ENCODE measurements around the gene DYNC2H1.

The DYNC2H1 gene

DNA sequence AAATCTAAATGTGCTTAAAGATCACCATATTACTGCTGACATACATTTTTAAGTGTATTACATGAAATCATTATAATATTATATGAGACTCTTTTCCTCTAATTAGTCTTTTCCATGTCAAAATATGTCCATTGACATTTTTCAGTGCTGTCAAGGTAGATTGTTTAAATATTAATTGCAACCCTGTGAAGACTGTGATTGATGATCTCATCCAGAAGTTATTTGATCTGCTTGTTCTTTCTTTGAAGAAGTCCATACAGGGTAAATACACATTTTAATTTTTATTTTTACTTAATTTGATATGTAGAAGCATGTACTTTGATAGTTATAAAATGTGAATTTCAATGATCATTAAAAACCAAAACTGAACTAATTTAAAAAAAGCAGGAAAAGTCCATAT is 38.4 kb downstream of the DYNC2H1 start:
- DNase-seq (ENCODE audit: low spot score): no peak

DNA sequence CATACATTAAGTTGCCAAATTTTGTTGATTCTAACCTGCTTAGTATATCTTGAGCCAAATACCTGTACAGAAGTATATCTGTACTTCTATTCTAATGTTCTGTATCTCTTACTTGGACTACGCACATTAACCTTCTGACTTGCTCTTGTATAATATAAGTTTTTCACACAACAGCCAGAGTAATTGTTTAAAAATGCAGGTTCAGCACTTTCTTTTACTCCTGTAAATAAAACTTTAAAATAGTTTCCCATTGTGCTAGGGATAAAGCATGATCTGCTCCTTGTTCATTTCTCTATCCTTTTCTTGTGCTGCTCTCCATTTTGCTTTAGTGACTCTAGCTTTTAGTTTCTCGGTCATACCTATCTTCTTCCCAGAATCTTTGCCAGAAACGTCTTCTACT is 48.3 kb downstream of the DYNC2H1 start:
- no peak for DNase-seq (ENCODE audit: low spot score)

DNA sequence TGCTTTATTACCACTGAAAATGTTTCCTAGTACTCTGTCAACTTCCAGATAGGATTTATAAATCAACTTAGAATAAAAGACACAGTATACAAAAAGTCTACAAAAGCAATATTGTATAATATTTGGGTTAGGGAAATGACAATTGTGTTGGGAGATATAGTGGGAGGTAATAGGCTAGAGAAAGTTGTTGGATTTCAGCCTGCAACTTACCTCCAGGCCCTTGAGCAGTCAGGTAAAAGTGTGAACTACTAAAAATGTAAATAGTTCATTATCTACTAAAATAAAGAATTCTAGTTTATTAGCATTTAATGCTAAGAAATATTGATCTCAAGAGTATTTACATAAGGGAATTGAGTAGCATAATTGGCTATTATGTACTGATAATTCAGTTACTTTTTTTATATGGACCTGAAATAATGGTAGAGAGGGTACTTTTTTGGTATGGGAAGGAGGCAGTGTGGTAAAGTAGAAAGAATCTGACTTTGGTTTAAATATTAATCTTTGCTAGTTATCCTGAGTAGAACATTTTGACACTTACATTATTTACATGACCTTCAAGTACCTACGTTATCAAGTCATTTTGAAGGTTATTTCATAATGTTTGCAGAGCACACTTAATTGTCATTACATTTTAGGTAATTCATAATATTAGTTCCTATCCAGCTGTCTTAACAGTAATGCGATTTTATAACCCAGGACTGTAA is 55.0 kb downstream of the DYNC2H1 start:
- no peak for DNase-seq (ENCODE audit: low spot score)

DNA sequence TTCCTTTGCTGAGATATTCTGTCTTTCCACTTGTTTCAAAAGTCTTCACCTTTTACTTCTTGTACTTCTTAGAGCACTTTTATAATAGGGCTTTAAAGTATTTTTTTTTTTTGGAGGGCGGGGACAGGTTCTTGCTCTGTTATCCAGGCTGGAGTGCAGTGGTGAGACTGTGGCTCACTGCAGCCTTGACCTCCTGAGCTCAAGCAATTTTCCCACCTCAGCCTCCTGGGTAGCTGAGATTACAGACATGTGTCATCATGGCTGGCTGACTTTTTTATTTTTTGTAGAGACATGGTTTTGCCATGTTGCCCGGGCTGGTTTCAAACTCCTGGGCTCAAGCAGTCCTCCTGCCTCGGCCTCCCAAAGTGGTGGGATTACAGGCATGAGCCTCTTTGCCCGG is 57.9 kb downstream of the DYNC2H1 start:
- no peak for DNase-seq (ENCODE audit: low spot score)

DNA sequence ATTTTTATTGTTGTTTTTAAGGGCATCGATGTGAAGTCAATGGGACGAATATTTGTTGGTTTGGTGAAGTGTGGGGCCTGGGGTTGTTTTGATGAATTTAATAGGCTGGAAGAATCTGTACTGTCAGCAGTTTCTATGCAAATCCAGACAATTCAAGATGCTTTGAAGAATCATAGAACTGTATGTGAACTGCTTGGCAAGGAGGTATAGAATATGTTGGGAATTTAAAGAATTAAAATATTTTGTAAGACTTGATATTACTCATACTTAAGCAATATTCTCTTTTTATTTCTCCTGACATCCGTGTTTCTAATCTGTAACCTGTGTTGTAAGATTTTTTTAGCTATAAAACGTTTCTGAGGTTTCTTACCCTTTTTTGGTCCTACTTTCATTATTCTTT is 61.6 kb downstream of the DYNC2H1 start:
- DNase-seq (ENCODE audit: low spot score): no peak

DNA sequence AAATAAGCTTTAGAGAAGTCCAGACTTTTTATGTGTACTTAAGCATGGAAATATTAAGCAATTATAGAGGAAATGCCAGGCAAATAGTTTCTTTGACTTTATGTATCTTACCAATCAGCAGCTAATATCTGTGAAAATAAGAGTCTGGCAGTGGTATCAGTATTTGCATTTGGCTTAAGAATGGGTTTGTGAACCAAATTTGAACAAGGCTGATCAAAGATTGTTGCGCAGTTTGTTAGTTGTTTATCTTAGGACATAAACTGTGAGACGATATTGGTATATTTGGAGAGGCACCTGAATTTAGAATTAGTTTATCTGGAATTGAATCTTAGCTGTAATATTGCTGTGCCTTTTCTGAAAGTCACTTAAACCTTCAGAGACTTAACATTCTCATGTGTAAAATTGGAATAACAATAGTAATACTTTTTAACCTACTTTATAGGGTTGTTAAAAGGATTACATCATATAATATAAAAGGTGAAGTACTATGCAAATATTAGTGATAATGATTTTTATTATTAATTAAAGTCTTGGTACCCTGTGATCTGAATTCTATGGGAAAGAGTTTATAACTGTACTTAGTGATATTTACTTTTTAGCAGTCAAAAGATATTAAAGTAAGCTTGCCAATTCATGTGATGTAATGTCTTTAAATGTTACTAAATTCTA is 66.4 kb downstream of the DYNC2H1 start:
- no peak for DNase-seq (ENCODE audit: low spot score)

DNA sequence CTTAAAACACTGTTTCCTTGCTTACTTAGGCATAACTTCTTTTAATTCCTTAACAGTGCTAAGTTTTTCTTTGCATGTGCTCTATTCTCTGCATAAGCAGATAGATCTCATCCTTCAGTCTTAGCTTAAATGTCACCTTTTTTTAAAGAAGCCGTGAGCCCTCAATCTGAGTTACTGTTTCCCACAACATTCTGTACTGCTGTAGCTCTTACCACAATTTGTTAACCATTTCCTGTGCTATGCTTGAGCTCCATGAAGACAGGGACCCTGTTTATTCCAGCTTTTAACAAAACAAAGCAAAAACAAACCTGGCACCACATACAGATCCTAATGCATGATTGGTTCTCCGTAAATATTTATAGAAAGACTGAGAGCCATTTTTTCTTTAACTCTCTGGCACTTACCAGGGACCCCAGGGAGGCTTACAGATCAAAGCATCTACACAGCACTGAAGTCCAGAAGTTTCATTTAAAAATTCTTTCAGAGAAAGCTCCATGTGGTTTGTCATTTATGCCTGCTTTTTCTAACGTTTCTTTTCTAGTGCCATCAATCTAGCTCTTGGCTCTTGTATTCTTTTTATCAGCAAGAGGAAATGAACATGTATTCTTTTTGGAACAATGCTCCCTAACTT is 74.9 kb downstream of the DYNC2H1 start:
- no peak for DNase-seq (ENCODE audit: low spot score)

DNA sequence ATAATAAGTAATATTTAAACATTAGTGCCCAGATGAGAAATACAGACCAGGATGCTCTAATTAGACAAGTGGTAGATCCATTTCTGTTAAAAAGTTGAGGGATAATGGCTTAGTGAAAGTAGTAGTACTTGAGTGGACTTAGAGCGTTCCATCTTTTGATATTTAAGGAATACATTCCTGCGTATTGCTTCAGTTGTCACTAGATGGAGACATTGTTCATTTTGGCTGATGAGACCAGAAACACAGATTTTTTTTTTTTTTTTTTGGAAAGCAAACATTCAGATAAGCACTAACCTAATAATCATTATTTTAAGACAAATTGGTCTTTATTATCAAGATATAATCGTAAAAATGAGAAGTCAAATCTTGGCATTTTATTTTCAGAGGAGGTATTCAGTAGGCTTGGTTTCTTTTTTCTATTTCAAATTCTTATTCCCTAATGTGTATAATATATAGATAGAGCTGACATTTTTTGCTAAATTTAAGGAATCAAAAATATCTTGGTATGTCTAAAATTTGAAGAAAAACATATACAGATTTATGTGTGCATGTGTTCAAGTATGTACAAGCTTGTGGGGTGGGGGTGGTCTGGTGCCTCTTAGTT is 92.9 kb downstream of the DYNC2H1 start:
- DNase-seq (ENCODE audit: low spot score): no peak

DNA sequence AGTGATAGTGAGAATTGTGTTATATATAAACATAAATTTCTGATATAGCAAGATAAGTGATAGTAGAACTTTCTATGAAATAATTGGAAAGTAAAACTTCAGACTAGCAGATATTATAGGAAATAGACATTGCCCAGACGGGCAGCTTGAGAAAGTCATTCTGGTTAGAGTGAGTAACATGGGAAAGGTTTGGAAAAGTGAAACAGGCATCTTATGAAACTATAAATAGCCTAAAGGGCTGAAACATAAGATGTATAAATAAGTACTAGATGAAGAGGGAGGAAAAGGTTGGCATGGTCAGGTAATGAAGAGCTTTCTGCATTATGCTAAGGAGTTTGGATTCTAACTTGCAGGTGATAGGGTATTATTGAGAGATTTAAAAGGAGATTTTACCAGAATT is 101.3 kb downstream of the DYNC2H1 start:
- DNase-seq (ENCODE audit: low spot score): no peak

DNA sequence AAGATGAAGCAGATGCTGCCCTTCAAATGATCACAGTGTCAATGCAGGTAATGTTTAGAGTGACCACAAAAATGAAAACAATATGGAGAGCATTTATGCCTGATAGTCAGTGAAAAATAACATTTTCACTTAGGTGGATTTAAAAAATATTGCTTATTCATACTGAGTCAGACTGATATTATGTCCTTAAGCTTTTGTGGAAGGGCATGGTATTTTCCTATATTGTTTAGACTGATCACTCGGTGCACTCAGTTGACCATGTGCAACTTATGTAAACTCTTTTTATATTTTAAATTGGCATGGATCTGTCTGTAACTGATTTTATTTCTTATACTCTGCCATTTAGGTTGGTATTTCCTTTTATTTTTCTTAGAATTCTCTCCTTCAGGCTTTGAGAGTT is 106.6 kb downstream of the DYNC2H1 start:
- no peak for DNase-seq (ENCODE audit: low spot score)

DNA sequence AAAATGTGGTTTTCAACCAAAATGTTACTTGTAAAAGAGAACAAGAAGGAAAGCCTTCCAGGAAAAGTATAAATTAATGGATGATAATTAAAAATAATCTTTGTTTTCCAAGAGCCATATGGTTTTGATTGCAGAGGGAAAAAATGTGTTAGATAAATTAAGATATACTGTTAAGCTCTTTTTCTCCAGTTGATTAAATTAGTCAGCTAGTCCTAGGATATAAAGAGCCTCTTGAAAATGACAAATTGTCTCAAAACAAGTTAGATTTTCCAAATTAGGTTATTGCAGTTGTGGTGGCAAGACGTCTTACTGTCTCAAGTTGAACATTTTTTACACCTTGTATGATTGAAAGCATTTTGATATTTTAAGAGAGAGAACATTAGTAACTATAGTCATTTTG is 110.9 kb downstream of the DYNC2H1 start:
- no peak for DNase-seq (ENCODE audit: low spot score)

DNA sequence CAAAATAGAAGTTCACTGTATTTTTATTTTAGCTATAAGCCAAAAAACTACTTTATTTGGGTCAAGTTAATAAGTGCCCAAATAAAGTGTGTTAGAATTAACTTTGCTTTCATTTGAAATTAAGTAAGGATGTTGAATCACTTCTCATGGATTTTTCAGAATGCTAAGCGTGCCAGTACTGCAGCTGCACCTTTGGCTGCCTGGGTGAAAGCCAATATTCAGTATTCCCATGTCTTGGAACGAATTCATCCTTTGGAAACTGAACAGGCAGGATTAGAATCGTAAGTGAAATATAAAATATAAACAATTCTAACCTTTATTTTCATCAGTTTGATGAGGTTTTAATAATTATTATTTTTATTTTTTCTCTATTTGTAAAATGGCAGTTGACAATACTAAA is 113.6 kb downstream of the DYNC2H1 start:
- DNase-seq (ENCODE audit: low spot score): no peak

DNA sequence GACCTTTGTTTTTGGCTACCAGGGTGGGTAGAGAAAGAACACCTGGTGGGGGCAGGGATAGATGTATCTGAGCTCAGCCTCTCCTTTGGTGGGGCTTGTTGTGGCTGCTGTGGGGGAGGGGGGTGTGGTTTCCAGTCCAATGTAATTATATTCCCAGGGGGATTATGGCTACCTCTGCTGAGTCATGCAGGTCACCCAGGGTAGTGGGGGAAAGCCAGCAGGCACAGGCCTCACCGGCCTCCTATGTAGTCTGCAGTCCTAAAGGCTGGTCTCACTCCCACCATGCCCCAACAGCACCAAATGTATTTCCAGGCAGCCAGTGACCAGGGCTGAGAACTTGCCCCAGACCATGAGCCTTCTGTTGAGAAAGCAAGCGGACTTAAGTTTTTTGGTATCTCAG is 119.6 kb downstream of the DYNC2H1 start:
- DNase-seq (ENCODE audit: low spot score): no peak

DNA sequence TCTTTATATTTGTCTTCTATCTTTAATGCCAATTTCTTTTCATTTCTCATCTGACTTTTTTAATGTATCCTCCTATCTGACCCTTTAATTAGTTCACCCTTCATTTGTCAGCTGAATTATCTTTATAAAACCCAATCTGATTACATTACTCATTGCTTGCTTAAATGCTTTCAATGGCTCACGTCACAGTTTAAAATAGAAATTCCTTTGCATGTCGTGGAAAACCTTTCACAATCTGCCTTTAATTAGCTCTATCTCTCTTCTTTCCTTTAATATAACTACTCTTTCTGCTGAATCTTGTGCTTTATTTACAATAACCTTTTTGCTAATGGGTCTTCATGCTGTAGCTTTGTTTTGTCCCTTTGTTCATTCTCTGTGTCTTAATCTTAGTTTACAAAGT is 125.7 kb downstream of the DYNC2H1 start:
- no peak for DNase-seq (ENCODE audit: low spot score)

DNA sequence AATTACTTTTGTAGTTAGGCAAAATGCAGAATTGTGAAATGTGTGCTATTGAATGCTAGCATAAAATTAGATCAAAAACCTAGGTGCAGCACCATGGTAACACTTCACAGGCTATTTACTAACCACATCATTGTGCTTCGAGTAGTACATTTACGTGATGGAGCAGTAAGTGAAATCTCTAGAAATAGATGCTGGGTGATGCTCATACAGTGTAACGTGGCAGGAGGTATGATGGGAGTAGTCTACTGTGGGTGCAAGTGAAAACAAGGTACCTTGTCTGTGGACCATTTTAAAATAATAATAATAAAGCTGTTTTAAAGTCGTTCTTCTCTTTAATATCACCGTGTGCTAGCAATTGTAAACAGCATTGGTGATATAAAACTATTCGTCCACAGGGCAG is 132.3 kb downstream of the DYNC2H1 start:
- DNase-seq (ENCODE audit: low spot score): no peak

DNA sequence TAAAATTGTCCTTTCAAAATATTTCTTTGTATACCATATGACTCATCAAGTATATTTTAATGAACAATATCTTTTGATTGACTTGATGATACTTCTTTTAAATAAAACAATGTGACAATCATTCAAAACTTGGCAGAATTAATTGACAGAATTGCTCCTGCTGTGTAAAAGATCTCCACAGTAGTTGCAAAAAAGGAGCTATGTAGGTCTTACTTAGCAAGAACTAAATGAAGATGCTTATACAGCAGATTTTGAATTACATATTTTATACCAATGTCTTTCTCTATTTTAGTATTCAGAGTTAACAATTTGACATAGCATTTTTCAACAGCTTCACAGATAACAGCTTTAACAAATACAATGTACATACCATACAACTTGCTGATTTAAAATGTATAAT is 144.9 kb downstream of the DYNC2H1 start:
- no peak for DNase-seq (ENCODE audit: low spot score)

DNA sequence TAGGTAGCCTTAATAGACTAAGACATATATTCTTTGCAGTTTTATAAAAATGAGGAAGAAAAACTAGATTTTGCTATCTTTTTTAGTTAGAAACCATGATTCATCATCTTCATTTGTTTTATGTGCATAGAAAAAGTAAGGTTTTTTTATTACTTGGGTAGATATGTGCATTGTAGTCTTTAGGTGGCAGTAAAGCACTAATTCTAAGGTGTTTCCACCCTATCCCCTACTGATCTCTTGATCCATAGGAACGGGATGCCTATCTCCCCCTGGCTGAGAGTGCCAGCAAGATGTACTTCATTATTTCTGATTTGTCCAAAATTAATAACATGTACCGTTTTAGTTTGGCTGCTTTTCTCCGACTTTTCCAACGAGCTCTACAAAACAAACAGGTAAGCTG is 148.1 kb downstream of the DYNC2H1 start:
- DNase-seq (ENCODE audit: low spot score): no peak

DNA sequence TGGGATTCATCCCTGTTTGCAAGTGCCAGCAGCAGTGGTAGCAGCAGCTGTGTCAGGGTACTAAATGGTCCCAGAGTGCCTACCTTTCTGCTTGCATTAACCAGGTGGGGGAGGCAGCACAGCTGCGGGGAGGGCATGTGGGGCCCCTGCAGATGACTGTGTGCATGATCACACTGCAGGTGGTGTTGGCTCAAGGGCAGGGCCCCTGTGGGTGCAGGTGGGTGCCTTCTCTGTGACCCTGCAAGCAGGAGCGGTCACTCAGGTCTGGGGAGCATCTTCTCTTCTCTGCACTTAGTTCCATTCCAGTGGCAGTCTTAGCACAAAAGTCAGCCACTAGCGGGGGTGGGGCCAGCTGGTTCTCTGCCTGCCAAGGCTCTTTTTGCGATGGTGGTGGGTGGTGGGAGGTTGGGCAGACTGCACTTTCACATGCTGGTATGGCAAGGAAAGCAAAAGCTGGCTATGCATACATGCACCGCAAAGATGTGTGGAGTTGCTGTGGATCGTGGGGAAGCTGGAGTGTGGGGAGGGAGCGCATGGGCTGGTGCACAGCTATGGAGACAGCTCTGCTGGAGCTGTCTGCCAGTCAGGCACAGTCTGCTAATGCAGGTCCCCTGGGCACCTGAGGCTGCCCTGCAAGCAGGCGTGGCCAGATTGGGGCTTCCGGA is 157.1 kb downstream of the DYNC2H1 start:
- DNase-seq (ENCODE audit: low spot score): no peak

DNA sequence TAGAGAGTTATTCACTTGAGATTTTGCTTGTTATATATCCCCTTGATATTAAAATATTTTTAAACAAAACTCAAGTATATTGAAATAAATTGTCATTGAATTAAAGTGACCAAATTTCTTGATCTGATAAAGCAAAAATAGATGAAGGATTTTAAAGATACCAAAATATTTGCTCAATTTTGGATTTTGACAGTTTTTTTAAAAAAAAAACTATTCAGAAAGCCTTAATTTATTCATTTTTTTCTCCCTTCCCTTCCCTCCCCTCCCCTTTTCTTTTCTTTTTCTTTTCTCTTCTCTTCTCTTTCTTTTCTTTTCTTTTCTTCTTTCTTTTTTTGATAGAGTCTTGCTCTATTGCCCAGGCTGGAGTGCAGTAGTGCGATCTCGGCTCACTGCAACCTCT is 163.7 kb downstream of the DYNC2H1 start:
- no peak for DNase-seq (ENCODE audit: low spot score)

DNA sequence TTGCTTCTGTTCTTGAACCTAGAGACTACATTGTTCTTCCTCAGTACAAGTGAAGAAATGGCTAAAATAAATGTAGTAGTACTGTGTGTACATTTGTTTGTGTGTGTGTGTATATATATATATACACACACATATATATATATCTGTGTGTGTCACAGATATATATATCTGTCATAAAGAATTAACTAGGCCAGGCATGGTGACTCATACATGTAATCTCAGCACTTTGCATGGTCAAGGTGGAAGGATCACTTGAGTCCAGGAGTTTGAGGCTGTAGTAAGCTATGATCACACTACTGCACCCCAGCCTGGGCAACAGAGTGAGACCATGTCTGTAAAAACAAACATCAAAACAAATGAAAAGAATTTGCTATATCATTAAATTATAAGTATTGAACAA is 164.8 kb downstream of the DYNC2H1 start:
- no peak for DNase-seq (ENCODE audit: low spot score)

DNA sequence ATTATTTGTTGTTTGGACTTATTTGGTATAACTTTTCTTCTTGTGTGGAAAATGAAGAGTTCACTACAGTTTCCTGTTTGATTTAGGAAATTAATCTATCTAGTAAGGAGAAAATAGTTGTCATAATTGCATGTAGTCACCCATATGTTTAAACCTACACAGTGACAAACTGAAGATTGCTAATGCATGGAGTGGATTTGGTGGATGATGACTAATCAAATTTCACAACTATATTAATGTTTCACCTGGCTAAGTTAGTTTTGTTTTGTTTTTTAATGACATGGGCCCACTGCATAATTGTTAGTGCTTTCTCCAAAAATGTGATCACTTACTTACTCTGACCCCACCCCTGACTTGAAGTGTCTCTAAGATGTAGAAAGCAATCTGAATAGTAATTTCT is 170.6 kb downstream of the DYNC2H1 start:
- no peak for DNase-seq (ENCODE audit: low spot score)

DNA sequence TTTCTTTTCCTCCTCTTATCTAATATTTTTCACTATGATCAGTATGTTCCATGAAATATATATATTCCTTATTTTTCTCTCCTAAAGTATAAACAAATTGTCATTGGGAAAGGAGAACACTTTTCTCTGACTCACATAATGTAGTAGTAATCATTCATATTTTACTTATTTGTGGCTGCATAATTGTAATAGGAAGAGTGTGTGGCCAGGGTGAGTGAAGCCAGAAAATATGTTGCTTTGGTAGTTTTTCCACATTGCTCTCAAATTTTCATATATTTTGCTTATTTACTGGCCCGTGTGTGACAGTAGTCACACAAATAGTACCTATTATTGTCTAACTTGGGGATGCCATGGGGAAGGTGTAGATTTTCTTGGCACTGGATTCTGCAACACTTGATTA is 172.1 kb downstream of the DYNC2H1 start:
- no peak for DNase-seq (ENCODE audit: low spot score)

DNA sequence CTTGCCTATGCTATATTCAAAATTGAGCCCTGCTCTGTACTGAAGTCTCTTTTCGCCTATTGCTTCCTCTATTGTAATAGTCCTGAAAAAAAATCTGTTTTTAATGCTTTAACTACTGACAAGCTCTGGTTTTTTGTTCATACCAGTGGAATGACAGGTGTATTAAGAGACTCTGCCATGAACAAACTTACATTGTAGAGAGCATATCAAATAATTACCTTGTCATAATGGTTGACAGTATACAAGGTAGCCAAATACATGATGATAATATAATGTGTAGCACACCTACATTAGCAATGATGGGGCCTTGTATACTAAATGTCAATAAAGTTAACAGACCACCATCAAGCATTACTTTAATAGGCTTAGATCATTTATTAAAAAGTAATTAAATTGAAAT is 175.0 kb downstream of the DYNC2H1 start:
- no peak for DNase-seq (ENCODE audit: low spot score)
